Mesendoderm (in vitro differentiated cells): ENCODE data around the gene RMND5B.

ENCODE experiments used
- DNase-seq: peaks from one replicate; pipeline ENCODE4 v3.0.0; 2013
- H2AK5ac ChIP-seq: 2 replicates; pipeline ENCODE4 v1.6.1; 2013; ENCODE audit warnings: low read length, inconsistent platforms
- H2BK120ac ChIP-seq: 2 replicates; pipeline ENCODE4 v1.6.1; 2013; ENCODE audit warnings: low read depth, mild to moderate bottlenecking, low read length, moderate library complexity, mixed read lengths
- H2BK15ac ChIP-seq: replicated peaks from 2 replicates; pipeline ENCODE4 v1.6.1; 2013; ENCODE audit warnings: low read depth, mild to moderate bottlenecking, moderate library complexity
- H2BK5ac ChIP-seq: 2 replicates; pipeline ENCODE4 v1.6.1; 2013; ENCODE audit warnings: low read length, inconsistent platforms
- H3K18ac ChIP-seq: 2 replicates; pipeline ENCODE4 v1.6.1; 2013; ENCODE audit warnings: mild to moderate bottlenecking, low read length, mixed read lengths
- H3K23ac ChIP-seq: one replicate; pipeline ENCODE4 v1.6.1; 2013; ENCODE audit warnings: low read length
- H3K27ac ChIP-seq: 2 replicates; pipeline ENCODE4 v1.5.1; 2013; ENCODE audit warnings: low read depth, mild to moderate bottlenecking, inconsistent platforms, low read length, moderate library complexity
- H3K27me3 ChIP-seq: 2 replicates; pipeline ENCODE4 v1.6.1; 2013; ENCODE audit warnings: low read length, control low read depth, mild to moderate bottlenecking, inconsistent platforms; ENCODE audit not compliant: insufficient read depth, poor library complexity
- H3K36me3 ChIP-seq: 2 replicates; pipeline ENCODE4 v1.6.1; 2013; ENCODE audit warnings: low read length, inconsistent platforms; ENCODE audit not compliant: control insufficient read depth, insufficient read depth
- H3K4ac ChIP-seq: one replicate; pipeline ENCODE4 v1.6.1; 2013; ENCODE audit warnings: low read depth, mild to moderate bottlenecking, low read length, moderate library complexity
- H3K4me1 ChIP-seq: 2 replicates; pipeline ENCODE4 v1.6.1; 2013; ENCODE audit warnings: low read depth, low read length, inconsistent platforms; ENCODE audit not compliant: control insufficient read depth
- H3K4me2 ChIP-seq: 2 replicates; pipeline ENCODE4 v1.6.1; 2013; ENCODE audit warnings: low read length
- H3K4me3 ChIP-seq: 2 replicates; pipeline ENCODE4 v1.5.1; 2013; ENCODE audit warnings: mild to moderate bottlenecking, low read length
- H3K56ac ChIP-seq: one replicate; pipeline ENCODE4 v1.6.1; 2013; ENCODE audit warnings: low read length
- H3K79me1 ChIP-seq: 2 replicates; pipeline ENCODE4 v1.6.1; 2013; ENCODE audit warnings: low read length, inconsistent platforms
- H3K79me2 ChIP-seq: 2 replicates; pipeline ENCODE4 v1.6.1; 2013; ENCODE audit warnings: mild to moderate bottlenecking, low read length; ENCODE audit not compliant: control insufficient read depth, insufficient read depth
- H3K9ac ChIP-seq: 2 replicates; pipeline ENCODE4 v1.6.1; 2013; ENCODE audit warnings: low read length, inconsistent platforms
- H4K5ac ChIP-seq: one replicate; pipeline ENCODE4 v1.6.1; 2013; ENCODE audit warnings: low read length
- H4K8ac ChIP-seq: one replicate; pipeline ENCODE4 v1.6.1; 2013; ENCODE audit warnings: low read depth, mild to moderate bottlenecking, control low read depth, low read length, moderate library complexity
- WGBS: extraction: QIAGEN DNeasy Blood & Tissue Kit; methylation state at CpG from one replicate; pipeline ENCODE4 v1.1.7; 2013; ENCODE audit warnings: low lambda C conversion rate, missing lambda C conversion rate; ENCODE audit not compliant: insufficient coverage; ENCODE audit errors: extremely low coverage; 5-methylcytosine and 5-hydroxymethylcytosine counted together

Gene RMND5B

DNA sequence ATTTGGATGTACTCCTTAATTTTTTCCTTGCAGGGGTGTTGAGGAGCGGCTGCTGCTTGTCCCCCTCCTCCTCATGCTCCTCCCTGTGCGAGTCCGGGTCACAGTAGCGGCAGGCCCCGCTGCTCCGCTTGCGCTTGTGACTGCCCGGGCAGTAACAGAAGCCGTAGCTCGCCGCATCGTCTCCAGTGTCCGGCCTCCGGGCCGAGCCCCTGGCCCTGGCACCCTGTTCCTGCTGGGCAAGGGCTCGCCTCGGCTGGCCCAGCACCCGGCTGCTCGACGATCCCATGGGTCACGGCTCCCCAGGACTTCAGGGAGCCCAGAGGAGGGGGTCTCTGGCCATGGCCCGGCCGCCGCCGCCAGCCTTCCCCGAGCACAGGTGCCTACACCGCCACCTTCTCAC lies 56.2 kb downstream of the RMND5B start, which contains the start of gene GMCL2:
Gene GMCL2, minus strand, starts transcription at position 358 of the 400 bp plus-strand sequence. Its CDS starts 72 bp downstream, at position 286.
- DNase-seq = no peak
- no peak within 1 kb of the TSS for H2BK120ac ChIP-seq
- H4K8ac ChIP-seq = no peak within 1 kb of the TSS
- H3K18ac ChIP-seq = no peak within 1 kb of the TSS
- no peak within 1 kb of the TSS for H3K4me3 ChIP-seq
- H3K9ac ChIP-seq = no peak within 1 kb of the TSS
- no peak within 1 kb of the TSS for H3K27ac ChIP-seq
- no peak within 1 kb of the TSS for H2BK15ac ChIP-seq
- no peaks in the 10 kb centered on the region for H3K79me2 ChIP-seq
- H4K5ac ChIP-seq = no peak within 1 kb of the TSS
- H3K27me3 ChIP-seq = no peaks in the 10 kb centered on the region
- no peak within 1 kb of the TSS for H3K56ac ChIP-seq
- no peaks in the 10 kb centered on the region for H3K79me1 ChIP-seq
- H3K4me2 ChIP-seq = no peak within 1 kb of the TSS
- no peak within 1 kb of the TSS for H2BK5ac ChIP-seq
- WGBS = no CpG with 5 or more reads among the region's 27 CpGs
- no peak within 1 kb of the TSS for H3K23ac ChIP-seq
- H3K4ac ChIP-seq = no peak within 1 kb of the TSS
- no peaks in the 10 kb centered on the region for H3K36me3 ChIP-seq
- no peak within 1 kb of the TSS for H2AK5ac ChIP-seq
- H3K4me1 ChIP-seq = peaks cover 3% of the 10 kb centered on the region

DNA sequence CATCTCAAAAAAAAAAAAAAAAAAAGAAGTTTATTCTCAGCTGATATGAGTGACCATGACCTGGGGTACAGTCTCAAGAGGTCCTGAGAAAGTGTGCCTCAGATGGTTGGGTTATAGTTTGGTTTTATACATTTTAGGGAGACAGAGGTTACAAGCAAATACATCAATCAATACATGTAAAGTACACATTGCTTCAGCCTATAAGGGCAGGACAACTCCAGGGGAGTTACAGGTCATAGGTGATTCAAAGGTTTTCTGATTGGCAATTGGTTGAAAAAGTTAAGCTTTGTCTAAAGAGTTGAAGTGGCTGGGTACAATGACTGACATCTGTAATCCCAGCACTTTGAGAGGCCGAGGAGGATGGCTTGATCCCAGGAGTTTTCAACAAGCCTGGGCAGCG lies 58.6 kb downstream of the RMND5B start:
- Histone ChIP-seq H3K36me3 (no peaks in the 10 kb centered on the region), H2BK15ac (no peak overlapping the region), H3K79me1 (no peaks in the 10 kb centered on the region), H3K4ac (no peak overlapping the region), H3K23ac (no peak overlapping the region), H3K79me2 (no peaks in the 10 kb centered on the region), H2BK120ac (no peak overlapping the region), H3K4me1 (no peaks in the 10 kb centered on the region), H4K5ac (no peak overlapping the region), H4K8ac (no peak overlapping the region), H2BK5ac (no peak overlapping the region), H3K27ac (no peak overlapping the region), H2AK5ac (no peak overlapping the region), H3K27me3 (no peaks in the 10 kb centered on the region), H3K56ac (no peak overlapping the region), H3K9ac (no peak overlapping the region), H3K4me3 (no peak overlapping the region), H3K18ac (no peak overlapping the region), H3K4me2 (no peak overlapping the region)
- WGBS = no CpG with 5 or more reads among the region's 2 CpGs
- DNase-seq = no peak

DNA sequence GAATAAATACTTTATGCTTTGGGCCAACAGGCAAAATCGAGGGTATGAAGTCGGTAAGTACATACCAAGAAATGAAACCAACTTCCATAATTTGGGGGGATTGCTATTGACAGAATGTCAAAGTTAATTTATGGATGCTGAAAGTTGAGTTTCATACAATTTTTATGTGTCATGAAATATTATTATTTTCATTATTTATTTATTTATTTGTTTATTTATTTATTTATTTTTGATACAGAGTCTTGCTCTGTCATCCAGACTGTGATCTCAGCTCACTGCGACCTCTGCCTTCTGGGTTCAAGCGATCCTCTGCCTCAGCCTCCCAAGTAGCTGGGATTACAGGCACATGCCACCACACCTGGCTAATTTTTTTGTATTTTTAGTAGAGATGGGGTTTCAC lies 60.8 kb downstream of the RMND5B start:
- Histone ChIP-seq H3K36me3 (no peaks in the 10 kb centered on the region), H3K4me3 (no peak overlapping the region), H3K56ac (no peak overlapping the region), H3K4me1 (no peaks in the 10 kb centered on the region), H3K27me3 (no peaks in the 10 kb centered on the region), H4K8ac (no peak overlapping the region), H3K18ac (no peak overlapping the region), H3K79me1 (no peaks in the 10 kb centered on the region), H4K5ac (no peak overlapping the region), H2AK5ac (no peak overlapping the region), H2BK15ac (no peak overlapping the region), H2BK5ac (no peak overlapping the region), H3K9ac (no peak overlapping the region), H2BK120ac (no peak overlapping the region), H3K27ac (no peak overlapping the region), H3K4me2 (no peak overlapping the region), H3K4ac (no peak overlapping the region), H3K23ac (no peak overlapping the region), H3K79me2 (no peaks in the 10 kb centered on the region)
- WGBS = no CpG with 5 or more reads among the region's 4 CpGs
- DNase-seq = no peak

DNA sequence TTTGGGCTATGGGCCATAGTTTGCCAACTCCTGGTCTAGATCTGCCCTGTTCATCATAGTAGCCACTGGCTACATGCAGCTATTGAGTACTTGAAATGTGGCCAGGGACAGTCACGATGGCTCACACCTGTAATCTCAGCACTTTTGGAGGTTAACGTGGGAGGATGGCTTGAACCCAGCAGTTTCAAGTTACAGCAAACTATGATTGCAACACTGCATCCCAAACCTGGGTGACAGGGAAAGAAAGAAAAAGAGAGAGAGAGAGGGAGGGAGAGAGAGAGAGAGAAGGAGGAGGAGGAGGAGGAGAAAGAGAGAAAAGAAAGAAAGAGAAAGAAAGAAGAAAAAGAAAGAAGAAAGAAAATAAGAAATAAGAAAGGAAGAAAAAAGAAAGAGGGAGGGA lies 61.4 kb downstream of the RMND5B start:
- Histone ChIP-seq H2BK15ac (no peak overlapping the region), H4K8ac (no peak overlapping the region), H3K18ac (no peak overlapping the region), H3K79me2 (no peaks in the 10 kb centered on the region), H3K4me2 (no peak overlapping the region), H2BK120ac (no peak overlapping the region), H3K27me3 (no peaks in the 10 kb centered on the region), H2AK5ac (no peak overlapping the region), H3K36me3 (no peaks in the 10 kb centered on the region), H4K5ac (no peak overlapping the region), H3K4me1 (no peaks in the 10 kb centered on the region), H3K79me1 (no peaks in the 10 kb centered on the region), H3K9ac (no peak overlapping the region), H3K27ac (no peak overlapping the region), H3K56ac (no peak overlapping the region), H2BK5ac (no peak overlapping the region), H3K4ac (no peak overlapping the region), H3K4me3 (no peak overlapping the region), H3K23ac (no peak overlapping the region)
- DNase-seq = no peak
- WGBS = no CpG with 5 or more reads among the region's 2 CpGs

- Histone ChIP-seq H2BK15ac (no peak overlapping the region), H3K18ac (no peak overlapping the region), H2AK5ac (no peak overlapping the region), H3K56ac (no peak overlapping the region), H2BK5ac (no peak overlapping the region), H3K23ac (no peak overlapping the region), H3K4me2 (no peak overlapping the region), H3K4me3 (no peak overlapping the region), H2BK120ac (no peak overlapping the region), H4K5ac (no peak overlapping the region), H3K4me1 (no peaks in the 10 kb centered on the region), H3K79me2 (no peaks in the 10 kb centered on the region), H3K4ac (no peak overlapping the region), H3K79me1 (no peaks in the 10 kb centered on the region), H3K27me3 (no peaks in the 10 kb centered on the region), H4K8ac (no peak overlapping the region), H3K27ac (no peak overlapping the region), H3K36me3 (no peaks in the 10 kb centered on the region), H3K9ac (no peak overlapping the region)
- no peak for DNase-seq
- WGBS = no CpG with 5 or more reads among the region's 7 CpGs
Observed at GRCh38 chr5:178192787-178193186, 62.0 kb downstream of the RMND5B start.

- Histone ChIP-seq H4K8ac (no peak overlapping the region), H3K36me3 (no peaks in the 10 kb centered on the region), H3K79me2 (no peaks in the 10 kb centered on the region), H3K79me1 (no peaks in the 10 kb centered on the region), H2BK15ac (no peak overlapping the region), H2AK5ac (no peak overlapping the region), H3K4me1 (no peaks in the 10 kb centered on the region), H2BK120ac (no peak overlapping the region), H3K56ac (peak overlapping the region; percentile 27), H3K23ac (no peak overlapping the region), H4K5ac (no peak overlapping the region), H3K4me3 (no peak overlapping the region), H3K27me3 (no peaks in the 10 kb centered on the region), H3K27ac (no peak overlapping the region), H3K4me2 (no peak overlapping the region), H2BK5ac (no peak overlapping the region), H3K18ac (no peak overlapping the region), H3K4ac (no peak overlapping the region), H3K9ac (no peak overlapping the region)
- no peak for DNase-seq
- WGBS = no CpG with 5 or more reads among the region's 8 CpGs
Observed at GRCh38 chr5:178193251-178193809, 62.5 kb downstream of the RMND5B start.
